Measurements from ENCODE around the gene INHA. TPM values are rescaled to one million over a fixed set of nuclear protein-coding genes. Genes with fewer than 3 reads are reported as not detected.

The INHA gene
- total RNA-seq, 1 experiment from 2014 or later: not detected

DNA sequence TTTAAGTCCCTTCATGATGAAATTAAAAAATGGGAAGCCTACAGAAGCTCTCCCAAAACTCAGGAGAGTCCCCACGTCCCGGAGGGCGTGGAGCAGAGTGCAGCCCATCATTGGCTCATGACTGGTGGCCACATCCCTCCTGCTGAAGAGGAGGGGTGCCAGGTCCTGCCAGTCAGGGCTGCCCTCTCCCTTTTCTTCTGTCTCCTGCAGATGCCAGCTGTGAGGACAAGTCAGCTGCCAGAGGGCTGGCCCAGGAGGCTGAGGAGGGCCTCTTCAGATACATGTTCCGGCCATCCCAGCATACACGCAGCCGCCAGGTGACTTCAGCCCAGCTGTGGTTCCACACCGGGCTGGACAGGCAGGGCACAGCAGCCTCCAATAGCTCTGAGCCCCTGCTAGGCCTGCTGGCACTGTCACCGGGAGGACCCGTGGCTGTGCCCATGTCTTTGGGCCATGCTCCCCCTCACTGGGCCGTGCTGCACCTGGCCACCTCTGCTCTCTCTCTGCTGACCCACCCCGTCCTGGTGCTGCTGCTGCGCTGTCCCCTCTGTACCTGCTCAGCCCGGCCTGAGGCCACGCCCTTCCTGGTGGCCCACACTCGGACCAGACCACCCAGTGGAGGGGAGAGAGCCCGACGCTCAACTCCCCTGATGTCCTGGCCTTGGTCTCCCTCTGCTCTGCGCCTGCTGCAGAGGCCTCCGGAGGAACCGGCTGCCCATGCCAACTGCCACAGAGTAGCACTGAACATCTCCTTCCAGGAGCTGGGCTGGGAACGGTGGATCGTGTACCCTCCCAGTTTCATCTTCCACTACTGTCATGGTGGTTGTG lies 2.6 kb downstream of the INHA start:
- no peak for ATAC-seq
- Histone ChIP-seq H3K79me2 (ENCODE audit: insufficient read depth, low read length) (no peaks in the 10 kb centered on the region), H3K9ac (ENCODE audit: low read length) (no peak overlapping the region), H3K27ac (ENCODE audit: low read depth, low read length) (no peak overlapping the region), H3K36me3 (ENCODE audit: control insufficient read depth in 1 of 2, insufficient read depth in 2 of 2, low read length in 2 of 2) (no peaks in the 10 kb centered on the region), H3K9me3 (ENCODE audit: control insufficient read depth in 1 of 2, insufficient read depth in 1 of 2, low read depth in 1 of 2, low read length in 2 of 2) (no peaks in the 10 kb centered on the region), H3K4me2 (ENCODE audit: low read length) (no peak overlapping the region), H3K4me1 (ENCODE audit: control insufficient read depth in 1 of 2, insufficient read depth in 2 of 2, low read length in 2 of 2) (no peaks in the 10 kb centered on the region), H3K9me2 (ENCODE audit: insufficient read depth) (no peaks in the 10 kb centered on the region), H4K20me1 (ENCODE audit: insufficient read depth) (no peaks in the 10 kb centered on the region), H2AFZ (ENCODE audit: low read depth, low read length, poor library complexity, severe bottlenecking) (no peak overlapping the region), H3K4me3 (replicated peaks in 1 of 2; ENCODE audit: low read depth in 1 of 2, low read length in 2 of 2) (no peak overlapping the region), H3K27me3 (ENCODE audit: insufficient read depth, low read length) (no peaks in the 10 kb centered on the region)
- POLR2A ChIA-PET: no interaction called here
- CTCF ChIA-PET: no interaction called here
- BruUV-seq (replicated peaks): no TSS peak
- DNase-seq (ENCODE audit: low read depth, low spot score): no peak
- intact Hi-C loops (cut with micrococcal nuclease): no loop called here
- RAD21 ChIA-PET (ENCODE audit: low non-redundant PET in 1 of 2, low total read pairs in 2 of 2, uncharacterized antibody in 2 of 2, unreplicated experiment in 2 of 2): no interaction called here
- TF ChIP-seq CEBPB (IDR thresholded peaks at IDR 0.05; ENCODE audit: low read depth): no peak
- TF ChIP-seq RAD21 (IDR thresholded peaks at IDR 0.05; ENCODE audit: low read depth): no peak
- TF ChIP-seq EZH2phosphoT487 (IDR thresholded peaks at IDR 0.05; ENCODE audit: borderline replicate concordance): no peak

DNA sequence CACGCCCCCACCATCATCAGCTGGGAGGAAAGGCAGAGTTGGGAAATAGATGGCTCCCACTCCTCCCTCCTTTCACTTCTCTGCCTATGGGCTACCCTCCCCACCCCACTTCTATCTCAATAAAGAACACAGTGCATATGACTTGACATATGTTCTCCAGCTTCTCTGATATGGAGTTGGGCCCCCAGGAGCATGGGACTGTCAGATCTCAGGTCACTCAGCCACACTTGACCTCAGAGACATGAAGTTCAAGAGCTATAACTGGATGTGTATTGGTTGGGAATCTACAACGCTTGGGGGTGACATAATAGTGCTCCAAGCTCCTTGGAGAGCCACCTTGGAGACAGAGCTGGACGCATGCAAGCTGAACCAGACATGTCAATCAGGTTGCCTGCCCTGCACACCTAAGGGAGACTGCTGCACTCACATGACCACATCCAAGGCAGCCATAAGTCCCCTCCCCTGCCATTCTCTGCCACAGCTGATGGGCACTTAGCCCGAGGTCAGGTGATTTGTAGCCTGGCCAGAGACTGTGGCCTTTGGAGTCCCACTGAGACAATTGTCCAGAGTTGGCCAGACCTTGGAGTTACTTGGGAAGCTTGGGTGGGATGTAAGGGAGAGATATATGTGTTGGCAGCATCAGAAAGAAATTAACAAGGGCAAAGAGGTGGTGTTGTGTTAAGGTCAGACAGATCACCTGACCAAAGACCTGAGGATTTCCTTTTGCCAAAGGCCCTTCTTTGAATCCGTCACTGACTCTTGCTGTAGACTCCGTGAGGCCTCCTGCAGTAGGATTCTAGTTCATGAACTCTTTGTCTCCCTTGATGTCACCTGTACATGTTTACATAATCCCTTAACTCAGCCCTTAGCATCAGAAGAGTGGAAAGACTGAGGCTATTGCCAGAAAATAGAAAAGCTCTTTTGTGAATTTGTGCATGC lies 3.7 kb downstream of the INHA start:
- Histone ChIP-seq H3K9me2 (ENCODE audit: insufficient read depth) (no peaks in the 10 kb centered on the region), H4K20me1 (ENCODE audit: insufficient read depth) (no peaks in the 10 kb centered on the region), H3K4me1 (ENCODE audit: control insufficient read depth in 1 of 2, insufficient read depth in 2 of 2, low read length in 2 of 2) (no peaks in the 10 kb centered on the region), H3K4me3 (replicated peaks in 1 of 2; ENCODE audit: low read depth in 1 of 2, low read length in 2 of 2) (no peak overlapping the region), H2AFZ (ENCODE audit: low read depth, low read length, poor library complexity, severe bottlenecking) (no peak overlapping the region), H3K9me3 (ENCODE audit: control insufficient read depth in 1 of 2, insufficient read depth in 1 of 2, low read depth in 1 of 2, low read length in 2 of 2) (no peaks in the 10 kb centered on the region), H3K79me2 (ENCODE audit: insufficient read depth, low read length) (no peaks in the 10 kb centered on the region), H3K27me3 (ENCODE audit: insufficient read depth, low read length) (no peaks in the 10 kb centered on the region), H3K36me3 (ENCODE audit: control insufficient read depth in 1 of 2, insufficient read depth in 2 of 2, low read length in 2 of 2) (no peaks in the 10 kb centered on the region), H3K27ac (ENCODE audit: low read depth, low read length) (no peak overlapping the region), H3K9ac (ENCODE audit: low read length) (no peak overlapping the region), H3K4me2 (ENCODE audit: low read length) (no peak overlapping the region)
- intact Hi-C loops (cut with micrococcal nuclease): no loop called here
- RAD21 ChIA-PET (ENCODE audit: low non-redundant PET in 1 of 2, low total read pairs in 2 of 2, uncharacterized antibody in 2 of 2, unreplicated experiment in 2 of 2): no interaction called here
- CTCF ChIA-PET: no interaction called here
- no TSS peak for BruUV-seq (replicated peaks)
- DNase-seq (ENCODE audit: low read depth, low spot score) (no peak), ATAC-seq (no peak)
- POLR2A ChIA-PET: no interaction called here
- no peak for TF ChIP-seq SRF (IDR thresholded peaks at IDR 0.05; ENCODE audit: low read depth)
- TF ChIP-seq, protein P1, sequence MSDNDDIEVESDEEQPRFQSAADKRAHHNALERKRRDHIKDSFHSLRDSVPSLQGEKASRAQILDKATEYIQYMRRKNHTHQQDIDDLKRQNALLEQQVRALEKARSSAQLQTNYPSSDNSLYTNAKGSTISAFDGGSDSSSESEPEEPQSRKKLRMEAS (IDR thresholded peaks at IDR 0.05): no peak
- TF ChIP-seq EZH2 (IDR thresholded peaks at IDR 0.05): no peak
- TF ChIP-seq YY1 (IDR thresholded peaks at IDR 0.05; ENCODE audit: extremely low read depth, insufficient replicate concordance, low read depth, low read length): no peak
- TF ChIP-seq, protein P2, sequence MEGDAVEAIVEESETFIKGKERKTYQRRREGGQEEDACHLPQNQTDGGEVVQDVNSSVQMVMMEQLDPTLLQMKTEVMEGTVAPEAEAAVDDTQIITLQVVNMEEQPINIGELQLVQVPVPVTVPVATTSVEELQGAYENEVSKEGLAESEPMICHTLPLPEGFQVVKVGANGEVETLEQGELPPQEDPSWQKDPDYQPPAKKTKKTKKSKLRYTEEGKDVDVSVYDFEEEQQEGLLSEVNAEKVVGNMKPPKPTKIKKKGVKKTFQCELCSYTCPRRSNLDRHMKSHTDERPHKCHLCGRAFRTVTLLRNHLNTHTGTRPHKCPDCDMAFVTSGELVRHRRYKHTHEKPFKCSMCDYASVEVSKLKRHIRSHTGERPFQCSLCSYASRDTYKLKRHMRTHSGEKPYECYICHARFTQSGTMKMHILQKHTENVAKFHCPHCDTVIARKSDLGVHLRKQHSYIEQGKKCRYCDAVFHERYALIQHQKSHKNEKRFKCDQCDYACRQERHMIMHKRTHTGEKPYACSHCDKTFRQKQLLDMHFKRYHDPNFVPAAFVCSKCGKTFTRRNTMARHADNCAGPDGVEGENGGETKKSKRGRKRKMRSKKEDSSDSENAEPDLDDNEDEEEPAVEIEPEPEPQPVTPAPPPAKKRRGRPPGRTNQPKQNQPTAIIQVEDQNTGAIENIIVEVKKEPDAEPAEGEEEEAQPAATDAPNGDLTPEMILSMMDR (IDR thresholded peaks at IDR 0.05 in 2 of 3, conservative IDR thresholded peaks at IDR 0.05 in 1 of 3; ENCODE audit: borderline replicate concordance in 1 of 3, insufficient read depth in 1 of 3, low read depth in 2 of 3, low read length in 2 of 3): no peak
- TF ChIP-seq, protein P3, sequence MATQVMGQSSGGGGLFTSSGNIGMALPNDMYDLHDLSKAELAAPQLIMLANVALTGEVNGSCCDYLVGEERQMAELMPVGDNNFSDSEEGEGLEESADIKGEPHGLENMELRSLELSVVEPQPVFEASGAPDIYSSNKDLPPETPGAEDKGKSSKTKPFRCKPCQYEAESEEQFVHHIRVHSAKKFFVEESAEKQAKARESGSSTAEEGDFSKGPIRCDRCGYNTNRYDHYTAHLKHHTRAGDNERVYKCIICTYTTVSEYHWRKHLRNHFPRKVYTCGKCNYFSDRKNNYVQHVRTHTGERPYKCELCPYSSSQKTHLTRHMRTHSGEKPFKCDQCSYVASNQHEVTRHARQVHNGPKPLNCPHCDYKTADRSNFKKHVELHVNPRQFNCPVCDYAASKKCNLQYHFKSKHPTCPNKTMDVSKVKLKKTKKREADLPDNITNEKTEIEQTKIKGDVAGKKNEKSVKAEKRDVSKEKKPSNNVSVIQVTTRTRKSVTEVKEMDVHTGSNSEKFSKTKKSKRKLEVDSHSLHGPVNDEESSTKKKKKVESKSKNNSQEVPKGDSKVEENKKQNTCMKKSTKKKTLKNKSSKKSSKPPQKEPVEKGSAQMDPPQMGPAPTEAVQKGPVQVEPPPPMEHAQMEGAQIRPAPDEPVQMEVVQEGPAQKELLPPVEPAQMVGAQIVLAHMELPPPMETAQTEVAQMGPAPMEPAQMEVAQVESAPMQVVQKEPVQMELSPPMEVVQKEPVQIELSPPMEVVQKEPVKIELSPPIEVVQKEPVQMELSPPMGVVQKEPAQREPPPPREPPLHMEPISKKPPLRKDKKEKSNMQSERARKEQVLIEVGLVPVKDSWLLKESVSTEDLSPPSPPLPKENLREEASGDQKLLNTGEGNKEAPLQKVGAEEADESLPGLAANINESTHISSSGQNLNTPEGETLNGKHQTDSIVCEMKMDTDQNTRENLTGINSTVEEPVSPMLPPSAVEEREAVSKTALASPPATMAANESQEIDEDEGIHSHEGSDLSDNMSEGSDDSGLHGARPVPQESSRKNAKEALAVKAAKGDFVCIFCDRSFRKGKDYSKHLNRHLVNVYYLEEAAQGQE (IDR thresholded peaks at IDR 0.05; ENCODE audit: low read depth): no peak
- TF ChIP-seq EZH2phosphoT487 (IDR thresholded peaks at IDR 0.05; ENCODE audit: borderline replicate concordance): no peak
- TF ChIP-seq ELF1 (IDR thresholded peaks at IDR 0.05; ENCODE audit: borderline replicate concordance, low read depth): no peak
- no peak for TF ChIP-seq ZFX (IDR thresholded peaks at IDR 0.05)
- TF ChIP-seq ZNF274 (IDR thresholded peaks at IDR 0.05; ENCODE audit: low read depth, low read length): no peak

Measured in HCT116 (cell line).